WTC11 (cell line): ENCODE measurements around the gene OPN1SW.

Experiments
- E2F5 ChIP-seq: sonication (generic); formaldehyde crosslinking; IDR thresholded peaks from 2 replicates; pipeline ENCODE4 v1.8.1; 2022; ENCODE audit warnings: mild to moderate bottlenecking, moderate library complexity, missing genetic modification reagents
- TF ChIP-seq, protein P1 (sequence below): fragments of 200-600 bp; IDR thresholded peaks from 2 replicates; pipeline ENCODE4 v1.8.0; 2022; ENCODE audit warnings: antibody characterized with exemption

- TF ChIP-seq, protein P1, sequence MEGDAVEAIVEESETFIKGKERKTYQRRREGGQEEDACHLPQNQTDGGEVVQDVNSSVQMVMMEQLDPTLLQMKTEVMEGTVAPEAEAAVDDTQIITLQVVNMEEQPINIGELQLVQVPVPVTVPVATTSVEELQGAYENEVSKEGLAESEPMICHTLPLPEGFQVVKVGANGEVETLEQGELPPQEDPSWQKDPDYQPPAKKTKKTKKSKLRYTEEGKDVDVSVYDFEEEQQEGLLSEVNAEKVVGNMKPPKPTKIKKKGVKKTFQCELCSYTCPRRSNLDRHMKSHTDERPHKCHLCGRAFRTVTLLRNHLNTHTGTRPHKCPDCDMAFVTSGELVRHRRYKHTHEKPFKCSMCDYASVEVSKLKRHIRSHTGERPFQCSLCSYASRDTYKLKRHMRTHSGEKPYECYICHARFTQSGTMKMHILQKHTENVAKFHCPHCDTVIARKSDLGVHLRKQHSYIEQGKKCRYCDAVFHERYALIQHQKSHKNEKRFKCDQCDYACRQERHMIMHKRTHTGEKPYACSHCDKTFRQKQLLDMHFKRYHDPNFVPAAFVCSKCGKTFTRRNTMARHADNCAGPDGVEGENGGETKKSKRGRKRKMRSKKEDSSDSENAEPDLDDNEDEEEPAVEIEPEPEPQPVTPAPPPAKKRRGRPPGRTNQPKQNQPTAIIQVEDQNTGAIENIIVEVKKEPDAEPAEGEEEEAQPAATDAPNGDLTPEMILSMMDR = no peak
- no peak for TF ChIP-seq E2F5
Observed at GRCh38 chr7:128807191-128807590, 31.6 kb upstream of the OPN1SW start.
